Psoas muscle (tissue), 8 donors: ENCODE results near the gene PLEKHM2. TPM values are rescaled to one million over a fixed set of nuclear protein-coding genes. Genes with fewer than 3 reads are reported as not detected.

Experiments
- ATAC-seq, 4 donors: fragments of 200-7000 bp; cut with Tn5 transposase; one replicate each; pipeline ENCODE4 v1.9.1; 2020; ENCODE audit warnings: moderate library complexity in 3 of 4, mild to moderate bottlenecking in 2 of 4
- DNase-seq, 2 donors: peaks; one replicate each; pipeline ENCODE4 v3.0.0-alpha.2; 2020
- H3K27ac ChIP-seq: fragments of 200-600 bp; one replicate; pipeline ENCODE4 v1.8.0; 2022
- H3K27me3 ChIP-seq, 3 donors: fragments of 200-600 bp in 1 of 3; one replicate each; pipeline versions ENCODE4 v1.6.1 to v1.8.0; 2013 to 2022; ENCODE audit warnings: low read length in 2 of 3, mild to moderate bottlenecking in 2 of 3, moderate library complexity in 1 of 3; ENCODE audit not compliant: insufficient read depth in 3 of 3
- H3K36me3 ChIP-seq, 2 donors: fragments of 200-600 bp in 1 of 2; one replicate each; pipeline versions ENCODE4 v1.6.1 to v1.8.0; 2013 to 2022; ENCODE audit warnings: low read depth in 1 of 2, mild to moderate bottlenecking in 1 of 2, moderate library complexity in 1 of 2; ENCODE audit not compliant: insufficient read depth in 1 of 2
- H3K4me1 ChIP-seq: fragments of 200-600 bp; one replicate; pipeline ENCODE4 v1.8.0; 2022
- H3K4me3 ChIP-seq: fragments of 200-600 bp; one replicate; pipeline ENCODE4 v1.8.0; 2022; ENCODE audit warnings: mild to moderate bottlenecking
- H3K9me3 ChIP-seq: fragments of 200-600 bp; one replicate; pipeline ENCODE4 v1.8.0; 2022
- CTCF ChIP-seq: fragments of 200-600 bp; IDR thresholded peaks from one replicate; pipeline ENCODE4 v1.8.0; 2022; ENCODE audit warnings: antibody characterized with exemption
- WGBS, 3 donors: extraction: QIAGEN DNeasy Blood & Tissue Kit; methylation state at CpG; one replicate each; pipeline versions ENCODE4 v1.1.6 to v1.1.7; 2013; 5-methylcytosine and 5-hydroxymethylcytosine counted together
- intact Hi-C, 2 donors: fragments of 100-400 bp; cut with DNase I; formaldehyde crosslinking; loops; one replicate each; pipeline versions ENCODE4 v1.11.0 to v1.14.2; 2022
- polyA plus RNA-seq, 3 donors: library from polyadenylated mRNA; stranded (reverse); fragments of 200-250 nt; gene quantifications; one replicate each; pipeline ENCODE4 v1.2.3, GENCODE V29; 2013
- total RNA-seq, 4 donors: library from RNA; stranded (reverse); fragmentation: NEBNext Ultra II Directional in 2 of 4; extraction: Animal tissue kit (Norgen Biotek cat#: 25700) in 2 of 4; gene quantifications; one replicate each; pipeline versions ENCODE4 v1.2.1 to v1.2.4, GENCODE V29; 2021 to 2023
- donor health status: healthy with polysubstance abuse.
- donor health status: DM: no; HTN: no; CAD: no; lungs with moderate emphysema.
- donor health status: Bipolar disorder and iron deficiency.
- donor health status: healthy.
- donor health status: DM: yes; HTN: yes; CAD: no.
- donor health status: DM: no; HTN: no; CAD: no.
- donor health status: DM: no; HTN: no; CAD: no.
- donor health status: DM: yes; HTN: yes; CAD: no.

PLEKHM2 gene
- total and polyA plus RNA-seq, 7 donors: 78.1 to 177 (median 148) TPM

- ATAC-seq (peak; percentile 70 to 75 (median 74)), DNase-seq (peak; percentile 47 to 72)
- Histone ChIP-seq H3K4me3 (no peak overlapping the region), H3K27me3 (no peaks in the 10 kb centered on the region), H3K27ac (peak overlapping the region; percentile 94), H3K36me3 (peaks cover 5 to 69% of the 10 kb centered on the region in 2 donors), H3K4me1 (peaks cover 68% of the 10 kb centered on the region), H3K9me3 (no peaks in the 10 kb centered on the region)
- no peak for TF ChIP-seq CTCF
- intact Hi-C loops: no loop called here
- 31 to 37% (median 33%) methylated on average over 8 of the region's 8 CpGs for WGBS, 3 donors
These were observed 34.1 kb downstream of the PLEKHM2 start for GRCh38 chr1:15718199-15718601.

GRCh38 chr1:15719381-15720120, 35.4 kb downstream of the PLEKHM2 start:
- Histone ChIP-seq H3K27ac (peak overlapping the region; percentile 94), H3K27me3 (no peaks in the 10 kb centered on the region), H3K4me1 (peaks cover 56% of the 10 kb centered on the region), H3K36me3 (peaks cover 5 to 82% of the 10 kb centered on the region in 2 donors), H3K9me3 (no peaks in the 10 kb centered on the region), H3K4me3 (no peak overlapping the region)
- intact Hi-C loops: no loop called here
- TF ChIP-seq CTCF: no peak
- ATAC-seq (no peak), DNase-seq (no peak)
- WGBS, 3 donors: 87 to 93% (median 93%) methylated on average over 12 of the region's 12 CpGs

GRCh38 chr1:15720861-15721260, 36.7 kb downstream of the PLEKHM2 start:
- TF ChIP-seq CTCF: no peak
- Histone ChIP-seq H3K4me1 (peaks cover 43% of the 10 kb centered on the region), H3K27ac (peak overlapping the region; percentile 58), H3K27me3 (no peaks in the 10 kb centered on the region), H3K9me3 (no peaks in the 10 kb centered on the region), H3K36me3 (peaks cover 5 to 94% of the 10 kb centered on the region in 2 donors), H3K4me3 (no peak overlapping the region)
- intact Hi-C loops: no loop called here
- 50 to 64% (median 58%) methylated on average over 3 of the region's 3 CpGs for WGBS, 3 donors
- peak in 1 of 2 donors; percentile 45 for DNase-seq
- ATAC-seq: peak in 2 of 4 donors; percentile 13 to 28

- ATAC-seq: no peak
- intact Hi-C loops: no loop called here
- peak overlapping the region; percentile 38 for H3K27ac ChIP-seq
- H3K36me3 ChIP-seq: peaks cover 5 to 95% of the 10 kb centered on the region in 2 donors
- H3K4me3 ChIP-seq: no peak overlapping the region
- peaks cover 39% of the 10 kb centered on the region for H3K4me1 ChIP-seq
- TF ChIP-seq CTCF: no peak
- 67 to 90% (median 68%) methylated on average over 4 of the region's 4 CpGs for WGBS, 3 donors
- DNase-seq: no peak
- H3K9me3 ChIP-seq: no peaks in the 10 kb centered on the region
- no peaks in the 10 kb centered on the region for H3K27me3 ChIP-seq
These were observed 38.3 kb downstream of the PLEKHM2 start for GRCh38 chr1:15722411-15722810.
